Mammary epithelial cell (primary cell): Measurements from ENCODE around the gene VAV3.
"Not testable (repeated sequence)": the region's sequence is repeated elsewhere in the genome, so short reads cannot be mapped to it uniquely, and the experiment has no call there.

Source experiments
- EZH2 ChIP-seq: IDR thresholded peaks from 2 replicates; pipeline ENCODE4 v1.6.1; 2012; ENCODE audit warnings: low read length, inconsistent platforms, borderline replicate concordance
- TF ChIP-seq, protein P1 (sequence below), 2 donors: IDR thresholded peaks in 1 of 2; conservative IDR thresholded peaks in 1 of 2; 2 replicates each; pipeline ENCODE4 v1.5.1; 2011 to 2012; ENCODE audit warnings: inconsistent platforms in 2 of 2, low read length in 2 of 2, mild to moderate bottlenecking in 2 of 2, control low read depth in 1 of 2, low read depth in 1 of 2; ENCODE audit not compliant: insufficient read depth in 1 of 2; ENCODE audit errors: extremely low read depth in 1 of 2

DNA sequence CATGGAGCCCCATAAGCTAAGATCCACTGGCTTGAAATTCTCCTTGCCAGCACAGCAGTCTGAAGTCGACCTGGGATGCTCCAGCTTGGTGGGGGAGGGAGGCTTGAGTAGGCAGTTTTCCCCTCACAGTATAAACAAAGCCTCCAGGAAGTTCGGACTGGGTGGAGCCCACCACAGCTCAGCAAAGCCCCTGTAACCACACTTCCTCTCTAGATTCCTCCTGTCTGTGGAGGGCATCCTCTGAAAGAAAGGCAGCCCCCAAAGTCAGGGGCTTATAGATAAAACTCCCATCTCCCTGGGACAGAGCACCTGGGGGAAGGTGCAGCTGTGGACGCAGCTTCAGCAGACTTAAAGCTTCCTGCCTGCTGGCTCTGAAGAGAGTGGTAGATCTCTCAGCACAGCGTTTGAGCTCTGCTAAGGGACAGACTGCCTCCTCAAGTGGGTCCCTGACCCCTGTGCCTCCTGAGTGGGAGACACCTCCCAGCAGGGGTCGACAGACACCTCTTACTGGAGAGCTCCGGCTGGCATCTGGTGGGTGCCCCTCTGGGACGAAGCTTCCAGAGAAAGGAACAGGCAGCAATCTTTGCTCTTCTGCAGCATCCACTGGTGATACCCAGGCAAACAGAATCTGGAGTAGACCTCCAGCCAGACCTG is 120.3 kb downstream of the VAV3 start:
- not testable (repeated sequence) for TF ChIP-seq EZH2
- TF ChIP-seq, protein P1, sequence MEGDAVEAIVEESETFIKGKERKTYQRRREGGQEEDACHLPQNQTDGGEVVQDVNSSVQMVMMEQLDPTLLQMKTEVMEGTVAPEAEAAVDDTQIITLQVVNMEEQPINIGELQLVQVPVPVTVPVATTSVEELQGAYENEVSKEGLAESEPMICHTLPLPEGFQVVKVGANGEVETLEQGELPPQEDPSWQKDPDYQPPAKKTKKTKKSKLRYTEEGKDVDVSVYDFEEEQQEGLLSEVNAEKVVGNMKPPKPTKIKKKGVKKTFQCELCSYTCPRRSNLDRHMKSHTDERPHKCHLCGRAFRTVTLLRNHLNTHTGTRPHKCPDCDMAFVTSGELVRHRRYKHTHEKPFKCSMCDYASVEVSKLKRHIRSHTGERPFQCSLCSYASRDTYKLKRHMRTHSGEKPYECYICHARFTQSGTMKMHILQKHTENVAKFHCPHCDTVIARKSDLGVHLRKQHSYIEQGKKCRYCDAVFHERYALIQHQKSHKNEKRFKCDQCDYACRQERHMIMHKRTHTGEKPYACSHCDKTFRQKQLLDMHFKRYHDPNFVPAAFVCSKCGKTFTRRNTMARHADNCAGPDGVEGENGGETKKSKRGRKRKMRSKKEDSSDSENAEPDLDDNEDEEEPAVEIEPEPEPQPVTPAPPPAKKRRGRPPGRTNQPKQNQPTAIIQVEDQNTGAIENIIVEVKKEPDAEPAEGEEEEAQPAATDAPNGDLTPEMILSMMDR (conservative IDR thresholded peaks at IDR 0.05 in 1 of 2, IDR thresholded peaks at IDR 0.05 in 1 of 2; ENCODE audit: extremely low read depth in 1 of 2, insufficient read depth in 1 of 2, low read depth in 1 of 2, low read length in 2 of 2) = not testable (repeated sequence)
